Large intestine (tissue), 3 donors: ENCODE measurements around the gene TULP4. TPM values are rescaled to one million over a fixed set of nuclear protein-coding genes. Genes with fewer than 3 reads are reported as not detected.

Experiments
- DNase-seq, 2 donors: peaks; one replicate each; pipeline versions ENCODE4 v3.0.0 to v3.0.0-alpha.2; 2013
- H3K27ac ChIP-seq: one replicate; pipeline ENCODE4 v1.5.1; 2013; ENCODE audit warnings: low read length
- H3K27me3 ChIP-seq: 2 replicates; pipeline ENCODE4 v1.6.1; 2013; ENCODE audit warnings: low read length; ENCODE audit not compliant: control insufficient read depth, insufficient read depth
- H3K36me3 ChIP-seq: 2 replicates; pipeline ENCODE4 v1.6.1; 2013; ENCODE audit warnings: low read length; ENCODE audit not compliant: control insufficient read depth, insufficient read depth
- H3K4me1 ChIP-seq: one replicate; pipeline ENCODE4 v1.6.1; 2013; ENCODE audit warnings: low read length; ENCODE audit not compliant: control insufficient read depth, insufficient read depth
- H3K4me3 ChIP-seq: one replicate; pipeline ENCODE4 v1.5.1; 2013; ENCODE audit warnings: low read length
- H3K9me3 ChIP-seq: one replicate; pipeline ENCODE4 v1.6.1; 2013; ENCODE audit warnings: mild to moderate bottlenecking, low read depth, low read length, moderate library complexity; ENCODE audit not compliant: control insufficient read depth
- WGBS: methylation state at CpG from one replicate; pipeline ENCODE4 v1.1.5; 2013; ENCODE audit warnings: low lambda C conversion rate; ENCODE audit not compliant: insufficient coverage; 5-methylcytosine and 5-hydroxymethylcytosine counted together
- polyA plus RNA-seq: library from polyadenylated mRNA; unstranded; fragments of 120-200 nt; gene quantifications from one replicate; pipeline ENCODE4 v1.2.1, GENCODE V29; 2013

The TULP4 gene
- polyA plus RNA-seq, 1 donor, result 25.8 TPM

- no peaks in the 10 kb centered on the region for H3K27me3 ChIP-seq
- DNase-seq, result peak in 1 of 2 donors; percentile 37
- 95% methylated on average over 7 of the region's 13 CpGs for WGBS
- H3K4me1 ChIP-seq, result no peaks in the 10 kb centered on the region
- H3K36me3 ChIP-seq, result peaks cover 2% of the 10 kb centered on the region
- no peak overlapping the region for H3K27ac ChIP-seq
- H3K4me3 ChIP-seq, result no peak overlapping the region
- H3K9me3 ChIP-seq, result no peaks in the 10 kb centered on the region
Observed at GRCh38 chr6:158279615-158280014, 32.6 kb upstream of the TULP4 start.

- peaks cover 5% of the 10 kb centered on the region for H3K4me1 ChIP-seq
- no peak for DNase-seq
Observed at GRCh38 chr6:158283304-158283980, 28.8 kb upstream of the TULP4 start.

GRCh38 chr6:158284007-158284875 lies 28.0 kb upstream of the TULP4 start:
- H3K4me3 ChIP-seq, result no peak overlapping the region
- H3K4me1 ChIP-seq, result peaks cover 5% of the 10 kb centered on the region
- peak overlapping the region; percentile 55 for H3K27ac ChIP-seq
- H3K27me3 ChIP-seq, result no peaks in the 10 kb centered on the region
- H3K36me3 ChIP-seq, result peaks cover 4% of the 10 kb centered on the region
- DNase-seq, result peak; percentile 40 to 52
- no peaks in the 10 kb centered on the region for H3K9me3 ChIP-seq
- 78% methylated on average over 3 of the region's 11 CpGs for WGBS

More at GRCh38 chr6:158283304-158283980, 28.8 kb upstream of the TULP4 start:
- Histone ChIP-seq H3K27me3 (no peaks in the 10 kb centered on the region), H3K36me3 (peaks cover 4% of the 10 kb centered on the region), H3K9me3 (no peaks in the 10 kb centered on the region), H3K27ac (peak overlapping the region; percentile 55), H3K4me3 (no peak overlapping the region)
- 29% methylated on average over 2 of the region's 4 CpGs for WGBS

GRCh38 chr6:158284876-158285655 lies 27.2 kb upstream of the TULP4 start:
- Histone ChIP-seq H3K9me3 (no peaks in the 10 kb centered on the region), H3K4me1 (peaks cover 5% of the 10 kb centered on the region), H3K27me3 (no peaks in the 10 kb centered on the region), H3K4me3 (no peak overlapping the region), H3K36me3 (peaks cover 4% of the 10 kb centered on the region), H3K27ac (peak overlapping the region; percentile 13)
- WGBS, result no CpG with 5 or more reads among the region's 6 CpGs
- DNase-seq, result no peak

DNA sequence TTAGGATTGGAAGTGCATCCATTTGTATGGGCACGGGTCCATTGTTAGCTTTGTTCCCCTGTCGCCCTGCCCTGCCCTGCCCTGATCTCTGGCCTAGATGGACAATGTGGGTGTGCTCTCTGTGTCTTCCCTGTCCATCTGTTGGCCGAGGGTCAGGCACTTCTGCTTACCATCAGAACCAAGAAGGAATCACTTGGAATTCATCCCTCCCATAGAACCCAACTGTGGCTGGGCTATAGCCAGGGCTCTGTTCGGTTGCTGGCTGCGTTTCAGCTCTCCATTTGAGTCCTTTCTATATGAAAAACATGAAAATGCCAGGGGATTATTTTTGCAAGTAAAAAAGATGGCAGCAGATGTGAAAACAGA lies 26.6 kb upstream of the TULP4 start:
- H3K9me3 ChIP-seq, result no peaks in the 10 kb centered on the region
- H3K4me1 ChIP-seq, result peaks cover 5% of the 10 kb centered on the region
- no peak for DNase-seq
- no CpG with 5 or more reads among the region's 5 CpGs for WGBS
- peak overlapping the region; percentile 9 for H3K27ac ChIP-seq
- no peak overlapping the region for H3K4me3 ChIP-seq
- no peaks in the 10 kb centered on the region for H3K27me3 ChIP-seq
- peaks cover 4% of the 10 kb centered on the region for H3K36me3 ChIP-seq

DNA sequence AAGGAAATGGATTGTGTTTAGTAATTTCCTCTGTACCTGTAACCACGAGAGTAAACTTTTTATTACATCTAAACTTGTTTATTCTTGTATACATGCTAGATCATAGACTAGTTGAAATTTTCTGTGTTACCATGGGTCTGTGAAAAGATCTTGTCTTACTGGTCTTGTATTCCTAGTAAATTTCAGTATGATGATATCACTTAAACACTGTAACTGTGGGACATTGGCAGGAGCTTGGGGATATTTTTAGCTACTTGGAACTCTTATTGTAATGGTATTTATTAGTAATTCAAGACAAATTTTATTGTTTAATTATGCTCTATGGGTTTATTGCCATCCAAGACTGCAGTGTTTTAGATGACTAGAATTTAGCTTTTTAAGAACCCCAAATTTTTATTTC lies 25.9 kb upstream of the TULP4 start:
- no peak for DNase-seq
- Histone ChIP-seq H3K9me3 (no peaks in the 10 kb centered on the region), H3K4me3 (no peak overlapping the region), H3K27ac (peak overlapping the region; percentile 19), H3K27me3 (no peaks in the 10 kb centered on the region), H3K36me3 (peaks cover 4% of the 10 kb centered on the region), H3K4me1 (peaks cover 5% of the 10 kb centered on the region)
- no CpG with 5 or more reads among the region's 1 CpG for WGBS

DNA sequence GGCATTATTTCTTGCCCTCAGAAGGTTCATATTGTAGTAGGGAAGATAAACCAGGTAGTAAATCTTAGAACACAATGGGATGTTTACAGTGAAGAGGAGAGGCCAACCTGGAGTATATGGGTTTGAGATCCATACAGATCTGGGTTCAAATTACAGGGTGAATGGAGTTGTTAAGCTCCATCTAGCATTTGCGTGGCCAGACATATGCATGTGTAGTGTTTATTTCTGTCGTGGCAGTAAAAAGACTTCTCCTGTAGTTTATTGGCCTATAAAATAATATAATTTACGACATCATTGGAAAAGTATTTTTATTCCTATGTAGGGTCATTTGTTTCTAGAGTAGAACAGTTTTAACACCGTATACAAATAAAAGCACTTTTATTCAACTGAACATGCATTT lies 25.2 kb upstream of the TULP4 start:
- peak overlapping the region; percentile 19 for H3K27ac ChIP-seq
- H3K4me3 ChIP-seq, result no peak overlapping the region
- H3K4me1 ChIP-seq, result peaks cover 5% of the 10 kb centered on the region
- peak in 1 of 2 donors; percentile 54 for DNase-seq
- H3K9me3 ChIP-seq, result no peaks in the 10 kb centered on the region
- WGBS, result 38% methylated on average over 3 of the region's 4 CpGs
- H3K27me3 ChIP-seq, result no peaks in the 10 kb centered on the region
- H3K36me3 ChIP-seq, result peaks cover 4% of the 10 kb centered on the region

DNA sequence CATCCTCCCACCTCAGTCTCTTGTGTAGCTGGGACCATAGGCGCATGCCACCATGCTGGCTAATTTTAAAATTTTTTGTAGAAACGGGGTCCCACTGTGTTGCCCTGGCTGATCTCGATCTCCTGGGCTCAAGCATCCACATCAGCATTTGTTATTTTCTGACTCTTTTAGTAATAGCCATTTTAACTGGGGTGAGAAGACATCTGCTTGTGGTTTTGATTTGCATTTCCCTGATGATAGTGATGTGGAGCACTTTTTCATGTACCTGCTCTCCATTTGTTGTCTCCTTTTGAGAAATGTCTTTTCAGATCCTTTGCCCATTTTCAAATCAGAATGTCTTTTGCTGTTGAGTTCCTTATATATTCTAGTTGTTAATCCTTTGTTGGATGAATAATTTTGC lies 22.2 kb upstream of the TULP4 start:
- peaks cover 5% of the 10 kb centered on the region for H3K4me1 ChIP-seq
- DNase-seq, result no peak
- no peak overlapping the region for H3K27ac ChIP-seq
- peaks cover 12% of the 10 kb centered on the region for H3K36me3 ChIP-seq
- H3K27me3 ChIP-seq, result no peaks in the 10 kb centered on the region
- no peak overlapping the region for H3K4me3 ChIP-seq
- peaks cover 9% of the 10 kb centered on the region for H3K9me3 ChIP-seq
- WGBS, result no CpG with 5 or more reads among the region's 3 CpGs

DNA sequence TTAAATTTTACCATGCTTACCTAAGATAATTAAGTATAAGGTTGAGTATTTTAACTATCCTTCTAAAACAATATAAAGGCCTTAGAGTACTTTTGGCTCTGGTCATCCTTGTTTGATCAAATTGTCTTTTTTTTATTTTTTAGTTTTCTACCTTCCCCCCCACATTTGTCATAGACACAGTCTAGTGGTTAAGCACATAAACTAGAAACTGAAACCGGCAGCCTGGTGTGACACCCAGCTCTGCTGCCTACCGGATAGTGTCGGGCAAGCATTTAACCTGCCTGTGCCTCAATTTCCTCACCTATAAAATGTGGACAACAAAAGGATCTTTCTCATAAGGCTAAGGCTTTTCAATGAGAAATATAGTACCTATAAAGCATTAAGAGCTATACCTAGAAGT lies 21.6 kb upstream of the TULP4 start:
- H3K4me1 ChIP-seq, result peaks cover 5% of the 10 kb centered on the region
- H3K36me3 ChIP-seq, result peaks cover 12% of the 10 kb centered on the region
- no peaks in the 10 kb centered on the region for H3K27me3 ChIP-seq
- DNase-seq, result no peak
- no peak overlapping the region for H3K4me3 ChIP-seq
- peak overlapping the region; percentile 3 for H3K27ac ChIP-seq
- H3K9me3 ChIP-seq, result peaks cover 15% of the 10 kb centered on the region
- WGBS, result no CpG with 5 or more reads among the region's 3 CpGs

DNA sequence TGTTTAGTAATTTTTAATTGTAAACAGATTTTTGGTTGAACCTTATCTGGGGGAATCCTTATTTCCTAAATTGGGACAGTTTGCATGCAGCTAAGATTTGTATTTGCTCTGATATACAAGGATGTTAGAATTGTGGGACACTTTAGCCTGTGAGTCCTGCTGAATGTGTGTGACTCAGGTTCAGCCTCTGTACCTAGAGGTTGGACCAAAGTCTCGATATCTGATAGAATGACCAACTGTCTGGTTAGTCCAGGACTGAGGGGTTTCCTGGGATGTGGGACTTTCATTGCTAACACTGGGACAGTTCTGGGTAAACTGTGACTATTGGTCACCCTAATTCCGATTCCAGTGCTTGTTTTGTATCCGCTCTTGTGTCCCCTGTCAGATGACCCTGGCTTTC lies 20.2 kb upstream of the TULP4 start:
- peaks cover 5% of the 10 kb centered on the region for H3K4me1 ChIP-seq
- H3K9me3 ChIP-seq, result peaks cover 24% of the 10 kb centered on the region
- H3K27me3 ChIP-seq, result no peaks in the 10 kb centered on the region
- no peak overlapping the region for H3K4me3 ChIP-seq
- H3K27ac ChIP-seq, result no peak overlapping the region
- WGBS, result 100% methylated on average over 1 of the region's 3 CpGs
- H3K36me3 ChIP-seq, result peaks cover 14% of the 10 kb centered on the region
- DNase-seq, result no peak
